ENCODE data around the gene ATP9B.

The ATP9B gene

DNA sequence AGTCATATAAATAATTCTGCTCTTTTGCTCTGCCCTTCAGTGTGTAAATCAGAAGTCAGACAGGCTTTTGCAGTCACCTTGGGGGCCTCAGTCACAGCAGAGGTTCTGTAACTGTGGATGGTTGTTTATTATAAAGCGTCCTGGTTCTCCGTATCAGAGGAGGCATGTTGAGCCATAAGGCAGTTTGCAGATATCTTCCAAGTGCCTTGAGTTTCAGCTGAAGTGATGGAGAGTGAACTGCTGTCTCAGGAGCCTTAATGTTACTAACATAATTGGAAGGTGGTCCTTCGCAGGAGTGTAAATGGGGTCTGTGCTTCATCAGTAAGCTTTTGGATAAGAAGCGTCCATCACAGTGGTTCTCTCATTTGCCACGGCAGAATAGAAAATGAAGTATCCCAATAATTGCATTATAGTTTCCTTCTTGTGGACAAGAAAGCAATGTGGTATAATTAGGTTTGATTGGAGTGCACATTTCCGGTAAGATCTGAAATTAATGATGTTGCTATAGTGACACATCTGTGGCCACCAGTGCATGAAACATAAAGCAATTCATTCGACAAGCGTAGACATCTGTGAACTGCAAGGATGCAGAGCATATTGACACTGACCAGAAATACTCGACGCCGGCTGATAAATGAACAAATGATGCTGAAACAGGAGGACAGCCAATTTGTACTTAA is 214.1 kb downstream of the ATP9B start (continued):
- TF ChIP-seq, protein P1, sequence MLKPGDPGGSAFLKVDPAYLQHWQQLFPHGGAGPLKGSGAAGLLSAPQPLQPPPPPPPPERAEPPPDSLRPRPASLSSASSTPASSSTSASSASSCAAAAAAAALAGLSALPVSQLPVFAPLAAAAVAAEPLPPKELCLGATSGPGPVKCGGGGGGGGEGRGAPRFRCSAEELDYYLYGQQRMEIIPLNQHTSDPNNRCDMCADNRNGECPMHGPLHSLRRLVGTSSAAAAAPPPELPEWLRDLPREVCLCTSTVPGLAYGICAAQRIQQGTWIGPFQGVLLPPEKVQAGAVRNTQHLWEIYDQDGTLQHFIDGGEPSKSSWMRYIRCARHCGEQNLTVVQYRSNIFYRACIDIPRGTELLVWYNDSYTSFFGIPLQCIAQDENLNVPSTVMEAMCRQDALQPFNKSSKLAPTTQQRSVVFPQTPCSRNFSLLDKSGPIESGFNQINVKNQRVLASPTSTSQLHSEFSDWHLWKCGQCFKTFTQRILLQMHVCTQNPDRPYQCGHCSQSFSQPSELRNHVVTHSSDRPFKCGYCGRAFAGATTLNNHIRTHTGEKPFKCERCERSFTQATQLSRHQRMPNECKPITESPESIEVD (tag by site-specific recombination; IDR thresholded peaks at IDR 0.05) = no peak
- no peak for TF ChIP-seq ZNF112 (tag by site-specific recombination; IDR thresholded peaks at IDR 0.05)
- TF ChIP-seq ZNF223 (tag by site-specific recombination; IDR thresholded peaks at IDR 0.05) = no peak
- no peak for TF ChIP-seq ZNF19 (tag by site-specific recombination; IDR thresholded peaks at IDR 0.05; ENCODE audit: low read depth)

DNA sequence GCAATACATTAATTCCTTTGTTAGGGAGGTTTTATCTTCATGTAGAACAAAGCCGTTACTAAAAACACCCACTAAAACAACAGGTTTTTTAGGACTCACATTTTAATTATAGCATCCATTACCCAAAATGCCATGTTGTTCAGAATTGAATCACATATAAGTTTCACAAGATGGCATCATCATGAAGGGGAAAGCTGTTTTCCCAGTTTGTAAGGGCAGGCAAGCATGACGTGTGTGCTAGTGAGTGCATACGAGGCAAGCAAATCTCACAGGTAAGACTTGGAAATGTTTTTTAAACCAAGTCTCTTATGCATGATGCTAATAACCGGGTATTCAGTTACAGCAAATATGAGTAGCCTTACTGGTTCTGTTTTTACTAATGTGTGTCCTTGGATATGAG is 214.7 kb downstream of the ATP9B start:
- Histone ChIP-seq H3K27ac (ENCODE audit: extremely low read depth, low read depth, low read length) (no peak overlapping the region), H3K9me3 (ENCODE audit: control insufficient read depth, insufficient read depth, low read depth, low read length) (no peaks in the 10 kb centered on the region), H3K36me3 (ENCODE audit: control insufficient read depth in 2 of 2, insufficient read depth in 1 of 2, low read length in 2 of 2) (no peaks in the 10 kb centered on the region; a peak in 1 of 3 replicates), H3K4me1 (ENCODE audit: control insufficient read depth, insufficient read depth, low read length) (no peaks in the 10 kb centered on the region), H3K4me3 (ENCODE audit: low read depth, low read length) (no peak overlapping the region)
- TF ChIP-seq ZNF174 (tag by site-specific recombination; IDR thresholded peaks at IDR 0.05) (no peak), ZNF132 (tag by site-specific recombination; IDR thresholded peaks at IDR 0.05; ENCODE audit: borderline replicate concordance) (no peak), ZFHX2 (tag by site-specific recombination; conservative IDR thresholded peaks at IDR 0.05) (no peak), ZNF501 (tag by site-specific recombination; IDR thresholded peaks at IDR 0.05) (no peak), ZNF677 (tag by site-specific recombination; IDR thresholded peaks at IDR 0.05) (no peak), ZNF747 (tag by site-specific recombination; IDR thresholded peaks at IDR 0.05) (no peak), ZNF416 (tag by site-specific recombination; IDR thresholded peaks at IDR 0.05) (no peak), ZNF184 (tag by site-specific recombination; IDR thresholded peaks at IDR 0.05) (no peak), ZFP37 (tag by site-specific recombination; IDR thresholded peaks at IDR 0.05) (no peak), ZNF571 (tag by site-specific recombination; IDR thresholded peaks at IDR 0.05) (no peak), ZNF223 (tag by site-specific recombination; IDR thresholded peaks at IDR 0.05) (no peak), SP3 (tag by site-specific recombination; IDR thresholded peaks at IDR 0.05) (no peak), ZNF324 (tag by site-specific recombination; IDR thresholded peaks at IDR 0.05) (no peak), ZNF558 (tag by site-specific recombination; IDR thresholded peaks at IDR 0.05) (no peak), ZNF366 (tag by site-specific recombination; conservative IDR thresholded peaks at IDR 0.05) (no peak), MYNN (tag by site-specific recombination; IDR thresholded peaks at IDR 0.05; ENCODE audit: borderline replicate concordance) (no peak)
- TF ChIP-seq, protein P2, sequence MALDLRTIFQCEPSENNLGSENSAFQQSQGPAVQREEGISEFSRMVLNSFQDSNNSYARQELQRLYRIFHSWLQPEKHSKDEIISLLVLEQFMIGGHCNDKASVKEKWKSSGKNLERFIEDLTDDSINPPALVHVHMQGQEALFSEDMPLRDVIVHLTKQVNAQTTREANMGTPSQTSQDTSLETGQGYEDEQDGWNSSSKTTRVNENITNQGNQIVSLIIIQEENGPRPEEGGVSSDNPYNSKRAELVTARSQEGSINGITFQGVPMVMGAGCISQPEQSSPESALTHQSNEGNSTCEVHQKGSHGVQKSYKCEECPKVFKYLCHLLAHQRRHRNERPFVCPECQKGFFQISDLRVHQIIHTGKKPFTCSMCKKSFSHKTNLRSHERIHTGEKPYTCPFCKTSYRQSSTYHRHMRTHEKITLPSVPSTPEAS (tag by site-specific recombination; IDR thresholded peaks at IDR 0.05) = no peak
- TF ChIP-seq, protein P3, sequence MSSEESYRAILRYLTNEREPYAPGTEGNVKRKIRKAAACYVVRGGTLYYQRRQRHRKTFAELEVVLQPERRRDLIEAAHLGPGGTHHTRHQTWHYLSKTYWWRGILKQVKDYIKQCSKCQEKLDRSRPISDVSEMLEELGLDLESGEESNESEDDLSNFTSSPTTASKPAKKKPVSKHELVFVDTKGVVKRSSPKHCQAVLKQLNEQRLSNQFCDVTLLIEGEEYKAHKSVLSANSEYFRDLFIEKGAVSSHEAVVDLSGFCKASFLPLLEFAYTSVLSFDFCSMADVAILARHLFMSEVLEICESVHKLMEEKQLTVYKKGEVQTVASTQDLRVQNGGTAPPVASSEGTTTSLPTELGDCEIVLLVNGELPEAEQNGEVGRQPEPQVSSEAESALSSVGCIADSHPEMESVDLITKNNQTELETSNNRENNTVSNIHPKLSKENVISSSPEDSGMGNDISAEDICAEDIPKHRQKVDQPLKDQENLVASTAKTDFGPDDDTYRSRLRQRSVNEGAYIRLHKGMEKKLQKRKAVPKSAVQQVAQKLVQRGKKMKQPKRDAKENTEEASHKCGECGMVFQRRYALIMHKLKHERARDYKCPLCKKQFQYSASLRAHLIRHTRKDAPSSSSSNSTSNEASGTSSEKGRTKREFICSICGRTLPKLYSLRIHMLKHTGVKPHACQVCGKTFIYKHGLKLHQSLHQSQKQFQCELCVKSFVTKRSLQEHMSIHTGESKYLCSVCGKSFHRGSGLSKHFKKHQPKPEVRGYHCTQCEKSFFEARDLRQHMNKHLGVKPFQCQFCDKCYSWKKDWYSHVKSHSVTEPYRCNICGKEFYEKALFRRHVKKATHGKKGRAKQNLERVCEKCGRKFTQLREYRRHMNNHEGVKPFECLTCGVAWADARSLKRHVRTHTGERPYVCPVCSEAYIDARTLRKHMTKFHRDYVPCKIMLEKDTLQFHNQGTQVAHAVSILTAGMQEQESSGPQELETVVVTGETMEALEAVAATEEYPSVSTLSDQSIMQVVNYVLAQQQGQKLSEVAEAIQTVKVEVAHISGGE (tag by site-specific recombination; conservative IDR thresholded peaks at IDR 0.05; ENCODE audit: low read depth) = no peak
- POLR2A ChIA-PET = no interaction called here
- CTCF ChIA-PET = no interaction called here

Measured in HEK293 (cell line).